Lower lobe of right lung (tissue), 2 donors: ENCODE data around the gene TAS2R46. TPM values are rescaled to one million over a fixed set of nuclear protein-coding genes. Genes with fewer than 3 reads are reported as not detected.

Source experiments
- ATAC-seq, 2 donors: fragments of 200-7000 bp; cut with Tn5 transposase; one replicate each; pipeline ENCODE4 v1.9.1; 2020 to 2022; ENCODE audit warnings: mild to moderate bottlenecking in 2 of 2, moderate library complexity in 2 of 2
- DNase-seq: peaks from one replicate; pipeline ENCODE4 v3.0.0-alpha.2; 2020
- H3K27ac ChIP-seq: fragments of 200-600 bp; one replicate; pipeline ENCODE4 v1.8.0; 2022
- H3K27me3 ChIP-seq: fragments of 200-600 bp; one replicate; pipeline ENCODE4 v1.8.0; 2022; ENCODE audit warnings: low read depth
- H3K36me3 ChIP-seq: fragments of 200-600 bp; one replicate; pipeline ENCODE4 v1.8.0; 2022; ENCODE audit warnings: mild to moderate bottlenecking
- H3K4me1 ChIP-seq: fragments of 200-600 bp; one replicate; pipeline ENCODE4 v1.8.0; 2022
- H3K4me3 ChIP-seq: fragments of 200-600 bp; one replicate; pipeline ENCODE4 v1.8.0; 2022; ENCODE audit warnings: mild to moderate bottlenecking
- H3K9me3 ChIP-seq: fragments of 200-600 bp; one replicate; pipeline ENCODE4 v1.8.0; 2022
- intact Hi-C: fragments of 100-400 bp; cut with DNase I; formaldehyde crosslinking; loops from one replicate; pipeline ENCODE4 v1.11.0; 2022
- total RNA-seq: library from RNA; stranded (reverse); fragmentation: NEBNext Ultra II Directional; extraction: Animal tissue kit (Norgen Biotek cat#: 25700); gene quantifications from one replicate; pipeline ENCODE4 v1.2.1, GENCODE V29; 2021
- TF ChIP-seq, protein P1 (sequence below): fragments of 200-600 bp; IDR thresholded peaks from one replicate; pipeline ENCODE4 v1.8.0; 2022; ENCODE audit warnings: antibody characterized with exemption, mild to moderate bottlenecking
- donor health status: DM: no; HTN: yes; CAD: no; lungs with severe emphysema.

The TAS2R46 gene
- total RNA-seq, 1 donor from 2014 or later = 1.7 TPM

DNA sequence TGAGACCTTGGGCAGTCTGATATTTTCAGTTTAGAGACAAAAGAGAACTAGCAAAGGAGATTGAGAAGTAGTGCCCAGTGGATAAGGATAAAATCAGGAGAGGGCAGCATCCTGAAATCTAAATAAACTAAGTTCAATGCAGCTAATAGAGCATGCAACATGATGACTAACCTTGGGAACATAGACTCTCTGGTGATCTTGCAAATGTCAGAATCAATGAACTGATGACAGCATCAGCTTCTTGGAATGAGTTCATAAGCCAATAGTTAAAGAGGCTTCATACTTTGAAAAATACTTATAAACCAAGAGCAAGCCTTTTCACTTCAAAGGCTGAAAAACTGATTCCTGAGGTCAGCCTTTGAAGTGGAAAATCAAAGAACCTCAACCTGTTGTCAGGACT lies 47.9 kb downstream of the TAS2R46 start:
- Histone ChIP-seq H3K27me3 (no peaks in the 10 kb centered on the region), H3K9me3 (no peaks in the 10 kb centered on the region), H3K27ac (no peak overlapping the region), H3K4me1 (no peaks in the 10 kb centered on the region), H3K36me3 (no peaks in the 10 kb centered on the region), H3K4me3 (no peak overlapping the region)
- intact Hi-C loops = no loop called here
- TF ChIP-seq, protein P1, sequence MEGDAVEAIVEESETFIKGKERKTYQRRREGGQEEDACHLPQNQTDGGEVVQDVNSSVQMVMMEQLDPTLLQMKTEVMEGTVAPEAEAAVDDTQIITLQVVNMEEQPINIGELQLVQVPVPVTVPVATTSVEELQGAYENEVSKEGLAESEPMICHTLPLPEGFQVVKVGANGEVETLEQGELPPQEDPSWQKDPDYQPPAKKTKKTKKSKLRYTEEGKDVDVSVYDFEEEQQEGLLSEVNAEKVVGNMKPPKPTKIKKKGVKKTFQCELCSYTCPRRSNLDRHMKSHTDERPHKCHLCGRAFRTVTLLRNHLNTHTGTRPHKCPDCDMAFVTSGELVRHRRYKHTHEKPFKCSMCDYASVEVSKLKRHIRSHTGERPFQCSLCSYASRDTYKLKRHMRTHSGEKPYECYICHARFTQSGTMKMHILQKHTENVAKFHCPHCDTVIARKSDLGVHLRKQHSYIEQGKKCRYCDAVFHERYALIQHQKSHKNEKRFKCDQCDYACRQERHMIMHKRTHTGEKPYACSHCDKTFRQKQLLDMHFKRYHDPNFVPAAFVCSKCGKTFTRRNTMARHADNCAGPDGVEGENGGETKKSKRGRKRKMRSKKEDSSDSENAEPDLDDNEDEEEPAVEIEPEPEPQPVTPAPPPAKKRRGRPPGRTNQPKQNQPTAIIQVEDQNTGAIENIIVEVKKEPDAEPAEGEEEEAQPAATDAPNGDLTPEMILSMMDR = no peak
- ATAC-seq (no peak), DNase-seq (no peak)

Other genes starting within 250 kb of the TAS2R46 start
- gene TAS2R10, start 235.9 kb downstream of the TAS2R46 start, total RNA-seq = 0.35 TPM
- gene PRR4, start 212.8 kb downstream of the TAS2R46 start, total RNA-seq = 1.7 TPM
- gene PRH1, start 178.0 kb downstream of the TAS2R46 start, total RNA-seq = 13.9 TPM
- 0.92 TPM for gene TAS2R13, start 152.7 kb downstream of the TAS2R46 start, total RNA-seq
- gene PRH2, start 133.1 kb downstream of the TAS2R46 start, total RNA-seq = not detected
- gene TAS2R14, start 123.0 kb downstream of the TAS2R46 start, total RNA-seq = 1.2 TPM
- 0.50 TPM for gene TAS2R50, start 75.4 kb downstream of the TAS2R46 start, total RNA-seq
- gene TAS2R20, start 64.0 kb downstream of the TAS2R46 start, total RNA-seq = 1.3 TPM
- 2.8 TPM for gene TAS2R19, start 39.7 kb downstream of the TAS2R46 start, total RNA-seq
- gene TAS2R31, start 30.9 kb downstream of the TAS2R46 start, total RNA-seq = 1.9 TPM
- gene TAS2R43, start 30.0 kb upstream of the TAS2R46 start, total RNA-seq = not detected
- gene TAS2R30, start 72.3 kb upstream of the TAS2R46 start, total RNA-seq = 3.9 TPM
- gene SMIM10L1, start 108.9 kb upstream of the TAS2R46 start, total RNA-seq = 8.4 TPM
- not detected for gene TAS2R42, start 124.6 kb upstream of the TAS2R46 start, total RNA-seq
- gene PRB3, start 207.4 kb upstream of the TAS2R46 start, total RNA-seq = not detected
- not detected for gene PRB4, start 248.1 kb upstream of the TAS2R46 start, total RNA-seq